GM12878 (cell line): Measurements from ENCODE around the gene WDR74. TPM values are rescaled to one million over a fixed set of nuclear protein-coding genes. Genes with fewer than 3 reads are reported as not detected.

ENCODE experiments used
- ATAC-seq: fragments of 200-7000 bp; cut with Tn5 transposase; 3 replicates; pipeline ENCODE4 v1.9.1; 2020; ENCODE audit warnings: mild to moderate bottlenecking, moderate library complexity
- BruUV-seq: library from RNA; stranded (reverse); fragments of 400-500 nt; replicated peaks from 2 replicates; lab custom pipeline; 2021; lab: Mats Ljungman, UMichigan
- CTCF ChIA-PET: fragments of 300-600 bp; sonication (Branson Sonifier 250); formaldehyde crosslinking; extraction: SDS; loops from one replicate; lab custom pipeline; 2021; ENCODE audit warnings: inconsistent platforms; lab: Yijun Ruan, JAX
- POLR2A ChIA-PET: fragments of 350-600 bp; formaldehyde crosslinking; extraction: SDS; loops from one replicate; lab custom pipeline; 2021; ENCODE audit warnings: inconsistent platforms; lab: Charles Lee
- RAD21 ChIA-PET: fragments of 300-600 bp; sonication (Branson Sonifier 250); formaldehyde crosslinking; loops from one replicate; lab custom pipeline; 2023; ENCODE audit warnings: antibody characterized with exemption; ENCODE audit not compliant: unreplicated experiment; lab: Charles Lee
- SMC1A ChIA-PET: fragments of 300-600 bp; sonication (Branson Sonifier 250); formaldehyde crosslinking; loops from one replicate; lab custom pipeline; 2023; ENCODE audit not compliant: unreplicated experiment, uncharacterized antibody; lab: Charles Lee
- DNase-seq: peaks from one replicate; pipeline ENCODE4 v3.0.0-alpha.2; 2011; ENCODE audit warnings: low read depth, low spot score
- FAIRE-seq: peaks from 3 replicates; lab custom pipeline; 2011; peaks lifted over from hg19 to GRCh38; lab: Jason Lieb, UNC
- H2AFZ ChIP-seq: 2 replicates; pipeline ENCODE4 v1.6.0; 2011; ENCODE audit warnings: low read depth, low read length, control low read depth; ENCODE audit not compliant: control insufficient read depth
- H3K27ac ChIP-seq: 2 replicates; pipeline ENCODE4 v1.5.1; 2011; ENCODE audit warnings: control low read depth; ENCODE audit not compliant: control insufficient read depth, insufficient read depth
- H3K27me3 ChIP-seq, 2 experiments: replicated peaks in 1 of 2; 2 replicates each; pipeline versions ENCODE4 v1.6.0 to v1.6.1; 2011; ENCODE audit warnings: low read length in 1 of 2; ENCODE audit not compliant: control insufficient read depth in 2 of 2, insufficient read depth in 2 of 2
- H3K36me3 ChIP-seq, 2 experiments: 2 replicates each; pipeline ENCODE4 v1.5.1; 2011; ENCODE audit warnings: low read length in 1 of 2; ENCODE audit not compliant: control insufficient read depth in 2 of 2, insufficient read depth in 2 of 2
- H3K4me1 ChIP-seq: 2 replicates; pipeline ENCODE4 v1.6.1; 2011; ENCODE audit warnings: mild to moderate bottlenecking, low read length, moderate library complexity, mixed read lengths; ENCODE audit not compliant: control insufficient read depth, insufficient read depth
- H3K4me2 ChIP-seq: 2 replicates; pipeline ENCODE4 v1.6.0; 2011; ENCODE audit warnings: control low read depth; ENCODE audit not compliant: control insufficient read depth, insufficient read depth
- H3K4me3 ChIP-seq: fragments of 200-600 bp; sonication (generic); 2 replicates; pipeline ENCODE4 v1.5.1; 2016
- H3K79me2 ChIP-seq: 2 replicates; pipeline ENCODE4 v1.6.0; 2011; ENCODE audit warnings: low read length; ENCODE audit not compliant: control insufficient read depth, insufficient read depth
- H3K9ac ChIP-seq: 2 replicates; pipeline ENCODE4 v1.8.0; 2011; ENCODE audit warnings: low read length, control low read depth, mixed read lengths; ENCODE audit not compliant: control insufficient read depth, insufficient read depth
- H3K9me3 ChIP-seq: replicated peaks from 3 replicates; pipeline ENCODE4 v1.5.1; 2011; ENCODE audit warnings: mild to moderate bottlenecking, low read length; ENCODE audit not compliant: control insufficient read depth, insufficient read depth
- H4K20me1 ChIP-seq: 2 replicates; pipeline ENCODE4 v1.6.0; 2011; ENCODE audit not compliant: control insufficient read depth, insufficient read depth
- HDGF ChIP-seq: fragments of 450-650 bp; IDR thresholded peaks from 2 replicates; pipeline ENCODE4 v1.6.1; 2016; ENCODE audit warnings: antibody characterized with exemption
- MYC ChIP-seq: IDR thresholded peaks from 2 replicates; pipeline ENCODE4 v1.6.1; 2011; ENCODE audit warnings: mild to moderate bottlenecking, low read length, moderate library complexity, inconsistent platforms; ENCODE audit not compliant: insufficient read depth, insufficient replicate concordance, insufficient read length, severe bottlenecking
- PKNOX1 ChIP-seq: fragments of 450-650 bp; IDR thresholded peaks from 2 replicates; pipeline ENCODE4 v1.6.1; 2016; ENCODE audit warnings: mild to moderate bottlenecking
- PML ChIP-seq: IDR thresholded peaks from 2 replicates; pipeline ENCODE4 v1.6.1; 2012; ENCODE audit warnings: low read length, inconsistent platforms
- PRDM15 ChIP-seq: fragments of 450-650 bp; formaldehyde crosslinking; IDR thresholded peaks from 2 replicates; pipeline ENCODE4 v1.4.0; 2020; ENCODE audit warnings: mild to moderate bottlenecking, moderate library complexity
- TARDBP ChIP-seq: IDR thresholded peaks from 2 replicates; pipeline ENCODE4 v1.6.1; 2016; ENCODE audit warnings: borderline replicate concordance
- ZNF274 ChIP-seq: IDR thresholded peaks from one replicate; pipeline ENCODE4 v1.8.0; 2011; ENCODE audit not compliant: insufficient read length, insufficient read depth
- WGBS: methylation state at CpG from one replicate; pipeline ENCODE4 v1.1.6; 2016; ENCODE audit warnings: low lambda C conversion rate; ENCODE audit not compliant: insufficient replicate concordance, insufficient coverage; ENCODE audit errors: missing lambda C conversion rate; 5-methylcytosine and 5-hydroxymethylcytosine counted together
- in situ Hi-C: fragments of 300-500 bp; cut with MboI; formaldehyde crosslinking; loops from 9 replicates; pipeline ENCODE4 v1.14.3; 2018; ENCODE audit warnings: mixed read lengths
- intact Hi-C: fragments of 100-400 bp; cut with micrococcal nuclease; formaldehyde crosslinking; loops from one replicate; pipeline ENCODE4 v1.14.2; 2022; ENCODE audit not compliant: unreplicated experiment
- polyA plus RNA-seq, 11 experiments: library from polyadenylated mRNA; depleted of rRNA in 4 of 11; unstranded in 6 of 11; stranded (reverse) in 5 of 11; fragments of >200 nt; fragmentation: Nextera tagmentation in 4 of 11; fragmentation: Illumina TruSeq in 1 of 11; extraction: Ambion mirVana in 4 of 11; extraction: Trizol in 1 of 11; gene quantifications; 1 replicate in 1 of 11; 2 replicates in 10 of 11; pipeline versions ENCODE4 v1.2.1 to v1.2.3, GENCODE V29; 2011 to 2016; ENCODE audit warnings: inconsistent platforms in 2 of 11, missing spikeins in 2 of 11, low read depth in 1 of 11
- total RNA-seq, 4 experiments: library from RNA; depleted of rRNA in 3 of 4; stranded (reverse); fragments of >200 nt in 3 of 4; fragmentation: Illumina TruSeq in 1 of 4; extraction: Trizol in 1 of 4; gene quantifications; 2 replicates each; pipeline versions ENCODE4 v1.2.1 to v1.2.3, GENCODE V29; 2013 to 2021

Gene WDR74
- total and polyA plus RNA-seq, 10 of the 15 experiments (the other 5 are each of a cell fraction or from before 2014, with no cell fraction given) = 18.2 to 103 (median 60.7) TPM

- Histone ChIP-seq H3K79me2 (peaks cover 67% of the 10 kb centered on the region), H3K27ac (no peak overlapping the region), H2AFZ (no peak overlapping the region), H3K9me3 (no peaks in the 10 kb centered on the region), H4K20me1 (no peaks in the 10 kb centered on the region), H3K4me3 (no peak overlapping the region), H3K27me3 (no peaks in the 10 kb centered on the region), H3K36me3 (no peaks in the 10 kb centered on the region; a peak in 2 of 4 replicates), H3K9ac (no peak overlapping the region), H3K4me2 (no peak overlapping the region), H3K4me1 (peaks cover 23% of the 10 kb centered on the region)
- intact Hi-C loops (loop anchor here (5.0 to 10.0 kb wide), 4 partner anchors 192 to 469 kb away; partner anchors contain the start of genes LBHD1, TUT1 and UQCC3), in situ Hi-C loops (loop anchor here (10.0 kb wide), 1 partner anchor 439 kb away; no protein-coding TSS in a partner anchor)
- RAD21 ChIA-PET = interaction anchor here (1.0 to 3.9 kb wide), 5 partner anchors 10 to 439 kb away, joined by 3 to 57 read pairs (median 7); partner anchors contain the start of genes SLC3A2 and TMEM179B
- CTCF ChIA-PET = interaction anchor here (0.6 to 8.0 kb wide), 17 partner anchors 10 to 271 kb away, joined by 3 to 131 read pairs (median 5); partner anchors contain the start of genes POLR2G, SLC3A2, TAF6L and TMEM179B
- POLR2A ChIA-PET = interaction anchor here (0.6 to 4.1 kb wide), 9 partner anchors 8 to 199 kb away, joined by 3 to 44 read pairs (median 4); partner anchors contain the start of genes C11orf98, CSKMT and TMEM179B
- DNase-seq = no peak
- WGBS = 92% methylated on average over 4 of the region's 4 CpGs
- no peak for ATAC-seq
- SMC1A ChIA-PET = interaction anchor here (0.7 to 3.5 kb wide), 12 partner anchors 10 to 273 kb away, joined by 3 to 33 read pairs (median 4); partner anchors contain the start of genes TAF6L, TMEM179B and TUT1
- TF ChIP-seq MYC (no peak), PRDM15 (CRISPR knock-in tag) (no peak), TARDBP (no peak), PML (no peak), HDGF (no peak), ZNF274 (no peak), PKNOX1 (no peak)
- BruUV-seq = no TSS peak
- FAIRE-seq = no peak
Observed at GRCh38 chr11:62863687-62864335, 24.4 kb upstream of the WDR74 start.
